ENCODE results near the gene MT1G. TPM values are rescaled to one million over a fixed set of nuclear protein-coding genes. Genes with fewer than 3 reads are reported as not detected.
"Not testable (repeated sequence)": the region's sequence is repeated elsewhere in the genome, so short reads cannot be mapped to it uniquely, and the experiment has no call there.

MT1G gene
- total RNA-seq (2014; rRNA removed; shearing (Covaris generic)) = 2.9 and 6.1 TPM in 2 replicates

DNA sequence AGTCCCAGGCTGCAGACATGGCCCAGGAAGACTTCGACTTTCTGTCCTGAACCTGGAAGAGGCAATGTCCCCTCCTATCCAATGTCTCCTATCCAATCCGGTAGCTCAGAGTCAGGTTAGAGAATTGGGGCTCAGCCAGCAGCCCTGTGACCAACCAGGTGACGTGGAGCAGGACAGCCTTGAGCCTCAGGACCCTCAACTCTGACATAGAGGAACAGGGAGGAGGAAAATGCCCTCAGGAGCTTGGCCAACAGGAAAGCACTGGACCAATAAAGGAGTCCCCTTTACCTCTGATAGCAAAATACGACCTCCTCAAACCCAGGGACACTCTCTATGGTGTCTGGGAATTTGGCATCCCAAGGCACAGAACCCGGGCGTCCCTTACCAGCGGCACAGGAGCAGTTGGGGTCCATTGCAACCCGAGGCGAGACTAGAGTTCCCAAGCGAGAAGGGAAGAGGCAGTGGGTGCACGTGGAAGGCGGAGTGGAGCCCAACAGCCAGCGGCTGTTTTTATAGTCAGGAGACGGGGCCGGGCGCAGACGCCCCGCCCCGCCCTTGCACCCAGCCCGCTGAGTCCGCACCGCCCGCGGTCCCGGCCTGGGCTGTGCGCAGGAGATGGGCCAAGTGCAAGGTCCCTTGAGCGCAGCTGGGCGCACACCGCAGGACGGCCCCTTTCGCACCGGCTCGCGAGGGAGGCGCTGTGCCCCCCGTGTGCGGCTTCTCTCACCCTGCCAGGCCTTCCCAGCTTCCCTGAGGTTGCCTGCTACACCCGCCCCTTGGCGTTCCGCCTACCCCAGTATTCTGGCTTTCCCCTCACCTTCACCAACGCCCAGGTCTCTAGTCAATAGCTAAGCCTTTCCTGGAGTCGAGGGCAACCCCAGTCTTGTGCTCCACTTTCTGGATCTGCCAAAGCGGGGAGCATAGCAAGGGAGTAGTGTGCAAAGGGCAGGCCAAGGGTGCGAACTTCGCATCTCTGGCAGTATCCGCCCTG is at the start of gene MT1G:
Gene MT1G, minus strand, starts transcription at position 485 of the 991 bp plus-strand sequence. Its CDS starts 72 bp downstream, at position 413.
- DNase-seq (ENCODE audit: low read depth) = no peak

DNA sequence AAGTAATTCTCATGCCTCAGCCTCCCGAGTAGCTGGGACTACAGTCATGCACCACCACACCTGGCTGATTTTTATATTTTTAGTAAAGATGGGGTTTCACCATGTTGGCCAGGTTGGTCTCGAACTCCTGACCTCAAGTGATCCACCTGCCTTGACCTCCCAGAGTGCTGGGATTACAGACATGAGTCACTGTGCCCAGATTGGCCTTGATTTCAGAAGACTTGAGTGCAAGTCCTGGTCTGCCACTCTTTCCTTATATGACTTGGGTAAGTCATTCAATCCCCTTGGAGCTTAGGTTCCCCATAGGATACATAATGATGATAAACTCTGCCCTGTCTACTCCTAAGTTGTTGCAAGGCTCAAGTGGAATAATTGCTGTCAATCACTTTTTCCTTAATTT is 49.7 kb upstream of the MT1G start:
- not testable (repeated sequence) for DNase-seq (ENCODE audit: low read depth)

DNA sequence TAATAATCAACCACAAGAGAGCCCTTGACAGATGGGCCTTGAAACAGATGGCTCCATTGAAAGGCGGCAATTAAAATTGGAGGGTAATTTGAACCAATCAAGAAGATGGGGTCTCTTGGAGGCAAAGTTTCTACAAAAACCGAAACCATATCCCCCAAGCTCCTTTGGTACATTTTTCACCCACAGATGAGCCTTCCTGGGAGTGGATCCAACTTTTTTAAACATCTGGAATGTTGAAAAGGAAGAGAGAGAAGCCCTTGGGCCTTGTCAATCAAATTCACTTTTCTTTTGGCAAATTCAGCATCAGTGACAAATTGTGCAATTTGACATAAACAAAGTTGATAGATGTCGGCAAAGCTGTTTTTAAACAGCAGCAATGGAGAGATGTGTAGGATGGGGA is 48.9 kb upstream of the MT1G start:
- DNase-seq (ENCODE audit: low read depth) = no peak

DNA sequence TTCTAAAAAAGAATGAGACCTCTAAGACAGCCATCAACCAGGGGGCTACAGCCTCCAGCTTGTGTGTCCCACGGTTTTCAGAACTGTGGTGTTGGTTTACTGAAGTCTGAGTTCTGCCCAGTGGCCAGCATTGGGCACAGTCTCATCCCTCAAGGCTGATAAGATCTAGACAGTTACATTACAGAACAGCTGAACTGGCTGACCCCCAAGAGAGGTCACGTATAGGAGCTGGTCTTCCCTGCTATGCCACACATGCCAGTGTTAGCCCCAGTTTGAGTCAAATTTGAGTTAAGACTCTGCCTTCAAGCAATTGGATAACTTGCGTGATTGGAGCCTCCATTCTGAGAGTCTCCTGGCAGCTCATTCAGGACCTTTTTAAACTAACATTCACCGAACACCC is 47.3 kb upstream of the MT1G start:
- DNase-seq (ENCODE audit: low read depth) = no peak

DNA sequence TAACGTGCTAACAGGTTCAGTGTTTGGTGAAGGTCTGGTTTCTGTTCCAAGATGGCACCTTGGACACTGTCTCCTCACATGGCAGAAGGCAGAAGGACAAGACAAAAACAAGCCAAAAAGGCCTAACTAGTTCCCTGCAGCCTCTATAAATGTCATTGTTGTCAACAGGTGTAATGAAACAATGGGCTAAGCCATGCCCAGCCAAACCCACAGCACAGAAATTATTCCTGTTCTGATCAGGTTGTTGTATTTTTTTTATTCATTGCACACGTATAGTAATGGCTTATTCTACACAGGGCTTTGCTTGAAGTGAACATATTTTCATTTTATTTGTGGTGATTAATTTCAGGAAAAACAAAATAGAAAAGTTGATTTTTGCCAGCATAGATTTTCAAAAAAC is 45.9 kb upstream of the MT1G start:
- DNase-seq (ENCODE audit: low read depth) = no peak

DNA sequence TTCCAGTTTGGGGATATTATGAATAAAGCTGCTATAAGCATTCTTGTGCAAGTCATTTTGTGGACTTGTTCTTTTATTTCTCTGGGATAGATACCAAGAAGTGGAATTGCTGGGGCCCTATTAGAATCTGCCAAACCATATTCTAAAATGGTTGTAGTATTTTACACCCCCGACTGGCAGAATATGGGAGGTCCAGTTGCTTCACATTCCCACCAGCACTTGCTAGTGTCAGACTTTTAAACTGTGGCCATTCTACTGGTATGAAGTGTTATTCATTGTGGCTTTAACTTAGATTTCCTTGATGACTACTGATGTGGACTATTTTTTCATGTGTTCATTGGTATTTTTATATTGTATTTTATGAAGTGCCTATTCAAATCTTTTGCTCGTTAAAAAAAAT is 44.0 kb upstream of the MT1G start:
- DNase-seq (ENCODE audit: low read depth) = no peak

DNA sequence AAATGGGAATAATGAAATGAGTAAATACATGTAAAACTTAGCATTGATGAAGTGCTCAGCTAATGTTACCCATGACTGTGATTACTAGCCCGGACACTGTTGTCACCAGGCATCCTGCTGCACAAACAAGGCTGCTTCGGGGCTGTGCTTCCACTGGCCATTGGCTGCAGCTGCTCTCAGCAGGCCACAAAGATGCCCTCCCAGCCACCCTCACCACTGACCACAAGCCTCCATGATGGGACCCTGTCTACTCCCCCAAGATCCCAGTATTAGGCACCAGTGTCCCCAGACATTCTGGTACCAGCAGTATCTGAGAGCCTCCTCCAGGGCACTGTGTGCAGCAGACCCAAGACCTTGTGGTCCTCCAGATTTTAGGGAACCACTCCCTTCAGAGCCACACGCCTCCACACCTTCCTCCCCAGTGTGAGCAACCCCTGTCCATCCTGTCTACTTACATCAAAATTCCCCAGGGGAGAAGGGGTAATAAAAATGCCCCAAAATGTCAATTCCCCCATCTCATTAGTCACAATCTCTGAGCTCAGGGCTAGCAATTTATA is 42.4 kb upstream of the MT1G start:
- no peak for DNase-seq (ENCODE audit: low read depth)

DNA sequence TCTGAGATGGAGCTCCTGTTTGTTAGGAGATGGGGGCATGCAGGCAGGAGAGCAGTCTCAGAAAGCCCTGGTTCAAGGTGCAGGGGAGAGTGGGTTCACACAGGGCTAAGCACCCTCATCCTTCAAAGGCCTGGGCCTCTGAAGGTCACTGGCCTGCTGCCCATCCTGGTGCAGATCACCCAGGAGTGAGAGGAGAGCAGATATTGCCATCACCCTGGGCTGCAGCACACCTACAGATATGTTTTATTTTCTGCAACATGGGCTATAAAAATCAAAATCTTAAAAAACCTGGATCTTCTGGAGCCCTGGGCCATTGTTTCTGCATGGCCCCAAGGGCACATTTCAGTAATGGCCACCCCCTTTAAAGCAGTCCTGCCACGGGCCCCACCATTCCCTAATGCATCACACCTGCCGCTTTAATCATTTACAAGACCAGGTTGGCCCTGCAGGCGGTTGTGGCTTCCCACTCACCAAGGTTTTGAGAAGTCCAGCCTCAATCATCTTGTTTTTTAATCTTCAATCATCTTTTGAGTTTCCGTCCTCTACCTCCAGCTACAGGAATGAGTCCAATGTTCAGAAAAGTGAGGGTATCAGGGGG is 41.7 kb upstream of the MT1G start:
- DNase-seq (ENCODE audit: low read depth) = no peak

DNA sequence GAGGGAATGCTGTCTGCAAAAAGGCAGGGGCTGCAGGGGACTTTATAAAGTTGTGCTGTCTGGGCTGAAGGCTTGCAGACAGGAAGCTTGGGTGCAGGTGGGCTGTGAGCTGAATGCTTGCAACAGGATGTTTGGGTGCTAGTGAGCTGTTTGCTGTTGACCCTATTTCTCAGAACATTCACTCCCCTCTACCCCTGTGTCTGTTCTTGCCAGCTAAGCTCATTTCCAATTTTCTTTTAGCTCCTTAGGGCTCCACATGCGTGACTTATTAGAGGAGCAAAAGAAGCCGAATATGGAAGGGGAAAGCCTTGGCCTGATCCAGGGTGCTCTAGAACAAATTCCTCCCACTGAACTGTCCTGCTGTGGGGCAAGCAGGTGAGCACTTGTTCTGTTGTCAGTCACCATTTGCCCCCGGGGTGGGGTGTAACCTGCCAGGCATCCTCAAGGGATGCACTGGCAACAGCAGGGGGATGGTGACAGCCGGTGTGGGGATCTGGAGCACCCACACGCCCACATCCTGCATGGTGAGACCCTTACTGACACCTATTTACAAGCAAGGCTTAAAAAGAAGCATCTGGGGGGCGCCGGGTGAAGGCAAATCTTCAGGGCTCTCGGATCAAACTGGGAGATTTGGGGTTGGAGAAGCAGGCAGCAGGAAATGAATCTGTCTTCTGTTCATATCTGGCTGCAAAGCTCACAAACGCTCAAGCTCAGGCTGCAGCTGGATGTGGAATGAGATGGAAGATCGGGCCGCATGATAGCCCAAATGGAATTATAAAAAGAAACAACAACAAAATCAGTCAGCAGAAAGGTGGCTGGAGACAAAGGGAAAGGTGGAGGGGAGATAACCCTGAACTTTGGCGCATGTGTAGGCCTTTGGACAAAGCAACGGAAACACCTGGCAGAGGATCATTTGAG is 40.9 kb upstream of the MT1G start:
- DNase-seq (ENCODE audit: low read depth) = no peak

DNA sequence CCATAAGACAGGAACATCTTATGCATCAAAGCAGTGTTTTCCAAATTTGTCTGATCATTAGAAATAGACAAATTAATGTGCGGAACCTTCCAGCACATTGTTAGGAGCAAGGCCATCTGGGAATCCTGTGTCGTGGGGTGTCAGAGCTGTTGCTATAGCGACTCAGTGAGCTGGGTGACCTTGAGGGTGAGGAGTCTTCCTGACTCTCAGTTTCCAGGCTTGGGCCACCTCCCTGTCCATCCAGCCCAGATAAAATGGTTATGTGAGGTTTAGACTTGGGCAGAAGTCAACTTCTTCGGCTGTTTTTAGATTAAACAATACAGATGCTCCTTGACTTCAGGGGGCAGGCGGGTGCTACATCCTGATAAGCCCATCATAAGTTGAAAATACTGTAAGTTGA is 35.0 kb upstream of the MT1G start:
- no peak for DNase-seq (ENCODE audit: low read depth)

DNA sequence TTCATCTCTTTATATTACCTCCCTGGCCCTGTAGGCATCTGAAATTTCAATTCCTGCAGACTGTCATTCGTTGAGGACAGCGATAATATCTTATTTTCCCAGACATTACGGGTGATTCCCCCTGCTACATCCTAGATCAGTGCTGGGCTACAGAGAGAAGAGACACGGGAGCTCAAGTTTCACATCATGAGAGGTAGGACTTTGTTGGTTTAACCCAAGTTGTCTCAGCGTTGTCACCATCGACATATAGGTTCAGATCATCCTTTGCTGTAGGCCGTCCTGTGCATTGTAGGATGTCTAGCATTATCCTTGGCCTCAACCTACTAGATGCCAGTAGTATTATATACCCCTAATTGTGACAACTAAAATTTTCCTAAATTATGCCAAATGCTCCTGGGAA is 33.7 kb upstream of the MT1G start:
- DNase-seq (ENCODE audit: low read depth) = no peak

DNA sequence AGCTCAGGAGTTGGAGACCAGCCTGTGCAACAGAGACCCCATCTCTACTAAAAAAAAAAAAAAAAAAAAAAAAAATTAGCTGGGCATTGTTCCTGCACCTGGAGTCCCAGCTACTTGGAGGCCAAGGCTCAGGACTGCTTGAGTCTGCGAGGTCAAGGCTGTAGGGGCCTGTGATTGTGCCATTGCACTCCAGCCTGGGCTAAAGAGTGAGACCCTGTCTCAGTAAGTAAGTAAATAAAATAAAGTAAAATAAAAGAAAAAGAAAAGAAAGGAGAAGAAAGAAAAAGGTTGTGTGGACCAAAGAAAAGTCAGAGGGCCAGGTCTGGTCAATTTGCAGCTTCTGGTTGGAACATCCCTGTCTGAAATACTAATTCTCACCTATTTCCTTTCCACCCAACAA is 32.8 kb upstream of the MT1G start:
- no peak for DNase-seq (ENCODE audit: low read depth)

DNA sequence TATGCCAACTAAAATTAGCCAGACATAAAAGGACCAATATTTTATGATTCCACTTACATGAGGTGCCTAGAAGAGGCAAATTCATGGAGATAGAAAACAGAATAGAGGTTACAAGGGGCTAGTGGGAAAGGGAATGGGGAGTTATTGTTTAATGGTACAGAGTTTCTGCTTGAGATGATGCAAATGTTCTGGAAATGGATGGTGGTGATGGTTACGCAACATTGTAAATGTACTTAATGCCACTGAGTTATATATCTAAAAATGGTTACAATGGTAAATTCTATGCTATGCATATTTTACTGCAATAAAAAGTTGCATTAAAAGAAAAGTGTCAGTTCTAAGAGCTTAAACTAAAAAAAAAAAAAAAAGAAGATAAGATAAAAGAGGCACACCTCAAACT is 32.3 kb upstream of the MT1G start:
- DNase-seq (ENCODE audit: low read depth) = no peak

DNA sequence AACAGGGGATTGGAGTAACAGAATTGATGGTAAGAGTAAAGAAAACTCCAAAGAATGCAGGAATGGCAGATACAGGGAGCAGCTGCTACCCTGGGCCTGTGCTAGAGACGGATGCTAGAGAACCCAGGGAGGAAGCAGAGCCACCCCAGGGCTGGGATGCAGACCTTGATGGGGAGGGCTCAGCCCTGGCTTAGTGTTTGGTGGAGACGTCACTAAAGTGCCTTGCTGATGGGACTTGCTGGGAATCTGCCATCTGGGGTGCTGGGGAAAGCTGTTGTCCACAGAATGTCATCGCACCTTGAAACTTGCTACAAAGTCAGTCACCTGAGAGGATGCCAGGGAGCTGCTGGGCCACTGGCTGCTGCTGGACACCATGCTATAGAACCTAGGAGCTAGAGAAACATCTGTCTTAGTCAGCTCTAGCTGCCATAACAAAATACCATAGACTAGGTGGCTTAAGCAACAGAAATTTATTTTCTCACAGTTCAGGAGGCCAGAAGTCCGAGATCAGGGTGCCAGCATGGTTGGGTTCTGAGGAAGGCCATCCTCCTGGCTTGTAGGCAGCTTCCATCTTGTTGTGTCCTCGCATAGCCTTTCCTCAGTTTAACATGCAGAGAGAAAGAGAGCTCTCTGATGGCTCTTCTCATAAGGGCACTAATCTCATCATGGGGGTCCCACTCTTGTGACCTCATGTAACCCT is 29.7 kb upstream of the MT1G start:
- no peak for DNase-seq (ENCODE audit: low read depth)

DNA sequence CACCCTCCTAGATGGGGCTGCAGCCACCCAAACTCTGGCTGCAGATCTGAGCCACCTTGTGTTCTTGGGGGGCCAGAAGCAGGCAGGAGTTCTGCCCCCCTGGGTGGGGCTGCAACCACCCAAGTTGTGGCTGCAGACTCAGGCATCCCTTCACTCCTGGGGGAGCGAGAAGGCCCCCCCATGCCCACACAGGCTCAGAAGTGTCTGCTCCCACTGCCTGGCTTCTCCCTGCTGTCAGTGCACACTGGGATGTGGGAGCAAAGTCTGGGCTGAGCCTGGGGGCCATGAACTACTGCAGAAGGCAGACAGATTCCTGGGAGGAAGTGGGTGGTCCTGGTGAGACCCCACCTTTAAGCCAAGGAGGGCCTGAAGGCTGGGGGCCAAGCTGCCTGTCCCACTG is 27.4 kb upstream of the MT1G start:
- DNase-seq (ENCODE audit: low read depth) = no peak

DNA sequence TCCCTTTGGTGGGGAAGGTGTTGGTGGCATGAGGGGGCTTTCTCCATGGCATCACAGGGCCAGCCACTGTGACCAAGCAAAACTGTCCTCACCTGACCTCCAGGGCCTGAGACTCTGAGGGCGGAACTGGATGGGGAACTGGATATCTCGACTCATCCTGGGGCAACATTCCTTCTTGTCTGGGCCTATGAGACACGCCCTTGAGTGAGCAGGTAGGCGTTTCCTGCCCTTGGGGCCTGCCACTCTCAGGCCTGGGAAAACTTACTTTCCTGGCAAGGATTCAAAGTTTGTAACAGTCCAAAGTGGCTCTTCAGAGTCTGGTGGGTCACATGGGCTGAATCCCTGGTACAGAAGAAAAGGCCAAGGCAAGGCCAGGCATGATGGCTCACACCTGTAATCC is 24.0 kb upstream of the MT1G start:
- DNase-seq (ENCODE audit: low read depth) = peak; percentile 96

DNA sequence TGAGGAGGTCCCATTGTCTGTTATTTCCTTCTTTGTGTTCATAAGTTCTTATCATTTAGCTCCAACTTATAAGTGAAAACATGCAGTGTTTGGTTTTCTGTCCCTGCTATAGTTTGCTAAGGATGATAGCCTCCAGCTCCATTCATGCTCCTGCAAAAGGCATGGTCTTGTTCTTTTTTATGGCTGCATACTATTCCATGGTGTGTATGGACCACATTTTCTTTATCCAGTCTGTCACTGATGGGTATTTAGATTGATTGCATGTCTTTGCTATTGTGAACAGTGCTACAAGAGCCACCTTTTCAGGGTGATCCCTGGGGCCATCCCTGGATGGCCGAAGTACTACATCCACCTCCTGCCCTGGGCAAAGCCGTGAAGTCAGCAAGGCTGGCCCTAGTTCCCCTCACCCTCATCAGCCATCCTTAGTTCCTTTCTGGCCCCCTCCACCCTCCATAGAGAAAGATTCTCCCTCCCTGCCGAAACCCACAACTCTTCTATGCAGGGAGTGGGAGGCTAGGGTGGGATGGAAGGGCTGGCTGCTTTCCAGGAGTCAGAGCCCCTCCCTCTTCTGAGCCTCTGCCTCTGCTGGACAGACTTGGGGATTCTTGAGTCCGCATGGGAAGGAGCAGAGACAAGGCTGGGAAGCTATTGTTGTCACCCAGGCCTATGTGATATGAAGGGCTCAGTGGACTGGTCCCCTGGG is 22.7 kb upstream of the MT1G start:
- DNase-seq (ENCODE audit: low read depth) = no peak

DNA sequence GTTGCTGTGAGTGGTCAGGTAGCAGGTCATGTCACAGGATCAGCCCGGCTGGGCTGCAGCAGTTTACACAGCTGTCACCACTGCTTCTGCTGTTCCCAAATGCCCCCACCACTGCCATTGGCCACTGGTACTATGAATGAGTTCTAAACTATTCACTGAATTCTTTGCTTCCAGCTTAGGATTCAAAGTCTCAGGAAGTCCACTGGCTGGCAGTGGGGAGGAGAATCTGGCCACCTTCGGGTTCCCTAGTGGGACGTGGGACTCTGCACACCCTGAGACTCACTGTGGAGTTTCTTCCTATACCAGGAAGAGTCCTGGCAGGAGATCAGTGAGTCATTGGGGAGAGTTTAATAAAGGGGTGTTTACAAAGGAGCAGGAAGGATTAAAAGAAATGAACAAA is 21.3 kb upstream of the MT1G start:
- DNase-seq (ENCODE audit: low read depth) = peak; percentile 64

DNA sequence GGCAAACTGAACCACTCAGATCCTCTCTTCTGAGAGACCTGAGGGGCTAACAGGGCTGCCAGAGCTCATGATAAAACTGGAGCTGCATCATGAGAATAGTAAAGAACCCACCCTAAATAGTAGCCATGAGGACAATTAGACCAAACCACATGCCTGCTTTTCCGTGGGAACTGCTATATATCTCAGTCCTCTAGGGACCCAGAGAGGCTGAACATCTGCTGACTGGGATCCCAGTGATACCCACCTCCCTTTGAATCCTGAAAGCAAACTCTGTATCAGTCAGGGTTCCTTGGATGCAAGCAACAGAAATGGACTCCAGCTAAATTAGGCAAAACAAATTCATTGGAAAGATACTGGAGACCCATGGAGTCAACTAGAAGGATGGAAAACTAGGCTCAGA is 20.9 kb upstream of the MT1G start:
- DNase-seq (ENCODE audit: low read depth) = peak; percentile 15

DNA sequence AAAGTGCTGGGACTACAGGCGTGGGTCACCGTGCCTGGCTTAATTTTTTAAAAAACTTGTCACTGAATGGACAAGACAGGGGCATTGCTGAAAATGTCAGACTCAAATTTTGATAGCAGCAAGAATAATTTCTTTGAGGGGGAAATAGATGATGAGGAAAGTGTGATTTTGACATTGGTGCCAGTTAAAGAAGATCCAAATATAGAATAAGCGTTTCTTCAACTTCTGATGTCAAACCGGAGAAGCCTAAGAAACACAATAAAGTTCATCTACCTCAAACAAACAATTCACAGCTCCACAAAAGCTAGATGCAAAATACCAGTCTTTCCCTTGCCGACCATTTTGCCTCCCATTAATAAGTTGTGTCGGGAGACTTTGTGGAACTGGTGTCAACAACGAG is 18.9 kb upstream of the MT1G start:
- no peak for DNase-seq (ENCODE audit: low read depth)
